Muscle of leg (tissue), 11 donors: ENCODE measurements around the gene BTG4. TPM values are rescaled to one million over a fixed set of nuclear protein-coding genes. Genes with fewer than 3 reads are reported as not detected.
A peak's percentile ranks its signal among the peaks of the same experiment; 100 is the strongest.

Experiments used
- DNase-seq: peaks from one replicate; pipeline ENCODE4 v3.0.0; 2013
- H3K27ac ChIP-seq: one replicate; pipeline ENCODE4 v1.5.1; 2013; ENCODE audit warnings: mild to moderate bottlenecking, low read length, control low read depth
- H3K27me3 ChIP-seq: one replicate; pipeline ENCODE4 v1.6.1; 2013; ENCODE audit warnings: low read length; ENCODE audit not compliant: control insufficient read depth, insufficient read depth
- H3K36me3 ChIP-seq: one replicate; pipeline ENCODE4 v1.6.1; 2013; ENCODE audit warnings: low read length; ENCODE audit not compliant: control insufficient read depth, insufficient read depth
- H3K4me1 ChIP-seq: one replicate; pipeline ENCODE4 v1.6.1; 2013; ENCODE audit warnings: low read length; ENCODE audit not compliant: control insufficient read depth, insufficient read depth
- H3K4me3 ChIP-seq: one replicate; pipeline ENCODE4 v1.5.1; 2013; ENCODE audit warnings: low read length, control low read depth
- H3K9me3 ChIP-seq: replicated peaks from 2 replicates; pipeline ENCODE4 v1.6.1; 2013; ENCODE audit warnings: low read depth, low read length; ENCODE audit not compliant: control insufficient read depth
- WGBS: methylation state at CpG from one replicate; pipeline ENCODE4 v1.1.5; 2013; ENCODE audit warnings: missing lambda C conversion rate; ENCODE audit not compliant: insufficient coverage; 5-methylcytosine and 5-hydroxymethylcytosine counted together
- polyA plus RNA-seq, 8 donors: library from polyadenylated mRNA; unstranded; fragments of 120-200 nt; gene quantifications; one replicate each; pipeline versions ENCODE4 v1.2.1 to v1.2.3, GENCODE V29; 2013; ENCODE audit warnings: inconsistent platforms in 1 of 8, low replicate concordance in 1 of 8; ENCODE audit not compliant: insufficient read length in 8 of 8, insufficient read depth in 1 of 8
- total RNA-seq: library from RNA; stranded (reverse); fragments of 120-200 nt; gene quantifications from one replicate; pipeline ENCODE4 v1.2.4, GENCODE V29; 2013

Gene BTG4
- total and polyA plus RNA-seq, 9 donors: not detected

DNA sequence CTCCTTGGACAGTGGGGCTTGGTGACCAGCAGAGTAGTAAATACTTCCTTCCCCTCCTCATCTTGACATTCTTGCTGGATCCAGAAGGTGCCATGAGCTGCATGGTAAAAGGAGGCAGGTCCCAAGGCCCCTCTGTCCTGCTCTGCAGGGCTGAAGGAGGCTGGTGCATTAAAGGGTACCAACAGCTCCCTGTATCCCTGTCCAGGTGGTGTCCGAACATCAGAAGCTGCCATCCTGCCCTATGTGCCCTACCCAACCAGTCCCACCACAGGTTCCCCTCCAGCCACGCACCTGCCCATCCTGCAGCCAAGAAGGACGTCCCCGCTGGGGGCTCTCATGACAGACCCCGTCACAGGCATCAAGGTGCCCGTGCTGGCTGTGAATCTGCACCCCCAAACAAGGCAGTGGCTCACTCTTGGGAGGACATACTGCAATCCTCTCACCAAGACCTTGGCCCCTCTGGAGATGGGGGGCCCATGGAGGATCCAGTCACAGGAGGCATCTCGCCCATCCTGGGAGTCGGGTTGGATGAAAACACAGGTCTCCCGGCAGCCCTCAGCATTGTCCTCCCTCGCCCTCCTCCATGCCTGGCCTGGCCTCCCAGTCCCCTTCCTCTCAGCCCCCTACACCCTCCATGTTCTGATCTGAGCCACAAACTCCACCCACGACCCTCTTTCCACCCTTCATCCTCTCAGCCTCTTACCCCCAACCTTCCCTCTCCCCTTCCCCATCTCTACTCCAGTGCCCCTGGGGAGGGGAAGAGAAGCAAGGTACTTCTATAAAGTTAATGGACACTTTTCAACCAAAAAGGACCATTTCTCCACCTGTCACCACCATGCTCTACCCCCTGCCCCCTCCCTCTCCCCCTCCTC lies 55.1 kb downstream of the BTG4 start:
- Histone ChIP-seq H3K36me3 (no peaks in the 10 kb centered on the region), H3K27me3 (peaks cover 11% of the 10 kb centered on the region), H3K27ac (no peak overlapping the region), H3K4me3 (no peak overlapping the region), H3K9me3 (no peaks in the 10 kb centered on the region), H3K4me1 (peaks cover 5% of the 10 kb centered on the region)
- no peak for DNase-seq
- WGBS: 94% methylated on average over 10 of the region's 11 CpGs

- Histone ChIP-seq H3K9me3 (no peaks in the 10 kb centered on the region), H3K4me1 (peaks cover 5% of the 10 kb centered on the region), H3K27me3 (peaks cover 11% of the 10 kb centered on the region), H3K4me3 (no peak overlapping the region), H3K27ac (no peak overlapping the region), H3K36me3 (no peaks in the 10 kb centered on the region)
- no peak for DNase-seq
- 91% methylated on average over 12 of the region's 16 CpGs for WGBS
These were observed 55.9 kb downstream of the BTG4 start for GRCh38 chr11:111456086-111456858.

DNA sequence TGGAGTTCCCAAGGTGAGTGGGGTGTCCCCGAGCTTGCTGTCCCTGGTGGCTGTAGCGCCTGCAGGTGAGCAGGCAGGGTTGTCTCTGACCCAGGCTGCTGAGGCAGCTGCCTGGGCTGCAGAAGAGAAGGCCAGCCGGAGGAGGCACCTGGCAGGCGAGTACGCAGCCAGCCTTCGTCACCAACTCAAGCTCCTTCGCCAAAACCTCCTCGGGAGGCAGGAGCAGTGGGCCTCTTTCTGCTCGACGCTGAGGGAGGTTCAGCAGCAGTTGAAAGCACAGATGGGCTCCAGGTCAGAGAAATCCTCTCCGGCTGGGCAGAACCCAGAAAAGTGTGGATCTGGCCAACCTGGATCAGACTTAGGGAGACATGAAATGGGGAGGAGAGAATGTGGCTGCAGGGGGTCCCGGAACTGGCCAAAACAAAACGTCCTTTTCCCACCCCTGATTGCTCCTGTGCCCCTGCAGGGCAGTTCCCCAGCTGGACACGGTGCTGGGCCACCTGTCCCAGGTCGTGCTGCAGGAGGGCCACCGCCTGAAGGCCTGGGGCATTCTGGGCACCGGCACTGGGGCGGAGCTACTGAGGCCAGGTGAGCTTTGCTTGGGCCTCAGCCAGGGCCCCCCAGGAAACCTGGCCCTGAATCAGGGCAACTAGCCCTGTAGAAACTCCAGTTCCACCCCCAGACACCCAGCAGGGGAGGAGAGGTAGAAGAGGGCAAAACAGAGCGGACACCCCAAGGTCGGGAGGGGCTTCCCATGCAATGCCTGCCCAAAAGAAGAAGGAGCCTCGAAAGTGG lies 56.7 kb downstream of the BTG4 start:
- H3K36me3 ChIP-seq: no peaks in the 10 kb centered on the region
- H3K4me1 ChIP-seq: peaks cover 2% of the 10 kb centered on the region
- H3K27me3 ChIP-seq: peaks cover 11% of the 10 kb centered on the region
- no peak overlapping the region for H3K4me3 ChIP-seq
- DNase-seq: no peak
- no peaks in the 10 kb centered on the region for H3K9me3 ChIP-seq
- WGBS: 57% methylated on average over 17 of the region's 21 CpGs
- no peak overlapping the region for H3K27ac ChIP-seq

- peaks cover 4% of the 10 kb centered on the region for H3K4me1 ChIP-seq
- H3K27ac ChIP-seq: no peak overlapping the region
- 21% methylated on average over 8 of the region's 11 CpGs for WGBS
- H3K36me3 ChIP-seq: no peaks in the 10 kb centered on the region
- peak; percentile 38 for DNase-seq
- no peaks in the 10 kb centered on the region for H3K9me3 ChIP-seq
- peaks cover 7% of the 10 kb centered on the region for H3K27me3 ChIP-seq
- no peak overlapping the region for H3K4me3 ChIP-seq
These were observed 57.5 kb downstream of the BTG4 start for GRCh38 chr11:111454561-111455192.

DNA sequence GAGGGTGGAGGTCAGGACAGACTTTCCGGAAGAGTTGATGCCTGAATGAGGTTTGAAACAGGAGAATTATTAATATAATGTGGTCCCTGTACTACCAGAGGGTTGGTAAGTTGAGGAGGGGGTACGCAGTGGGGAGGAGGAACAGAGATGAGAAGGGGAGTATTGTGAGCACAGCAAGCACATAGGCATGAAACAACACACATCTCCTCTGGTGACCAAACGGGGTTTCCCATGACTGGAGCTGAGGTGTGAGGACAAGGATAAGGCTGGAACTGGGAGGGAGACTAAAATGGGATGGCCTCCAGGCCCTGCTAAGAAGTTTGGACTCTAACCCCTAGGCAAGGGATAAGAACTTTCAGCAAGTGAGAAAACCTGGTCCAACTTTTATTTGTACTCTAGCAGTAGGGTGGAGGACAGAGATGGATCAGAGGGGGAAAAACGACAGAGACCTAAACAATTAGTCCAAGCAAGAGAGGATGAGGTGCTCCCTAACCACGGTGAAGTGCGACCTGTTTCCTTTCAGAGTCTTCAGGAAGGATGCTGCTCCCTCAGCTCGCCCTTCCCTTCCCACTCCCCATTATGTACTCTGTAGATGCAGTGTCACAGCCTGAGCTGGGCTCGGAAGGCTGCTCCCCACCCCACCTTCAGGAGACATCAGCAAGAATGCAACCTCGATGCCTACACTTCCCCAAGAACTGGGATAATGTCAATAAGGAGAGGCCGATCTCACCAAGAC lies 59.2 kb downstream of the BTG4 start:
- peaks cover 7% of the 10 kb centered on the region for H3K27me3 ChIP-seq
- H3K27ac ChIP-seq: no peak overlapping the region
- H3K4me1 ChIP-seq: peaks cover 18% of the 10 kb centered on the region
- WGBS: 70% methylated on average over 1 of the region's 10 CpGs
- H3K9me3 ChIP-seq: no peaks in the 10 kb centered on the region
- no peak for DNase-seq
- H3K4me3 ChIP-seq: no peak overlapping the region
- no peaks in the 10 kb centered on the region for H3K36me3 ChIP-seq

DNA sequence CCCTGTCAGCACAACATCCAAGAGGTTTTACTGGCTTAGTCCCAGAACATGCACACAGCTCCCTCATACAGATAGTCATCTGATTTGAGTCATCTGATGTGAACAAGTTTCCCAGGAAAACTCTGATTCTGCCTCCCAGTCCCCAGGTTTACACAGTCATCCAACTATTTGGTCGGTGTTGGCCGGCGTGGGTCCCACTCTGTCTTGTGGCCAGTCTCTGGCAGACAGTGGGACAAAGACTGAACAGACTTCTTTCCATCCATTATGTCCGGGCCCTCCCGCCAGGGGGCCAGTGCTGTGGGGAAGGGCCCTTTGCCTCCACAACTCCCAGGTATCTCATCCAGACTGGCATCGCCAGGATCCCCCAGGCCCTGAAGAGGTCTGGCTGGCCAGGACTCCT lies 60.0 kb downstream of the BTG4 start:
- H3K36me3 ChIP-seq: no peaks in the 10 kb centered on the region
- peaks cover 25% of the 10 kb centered on the region for H3K4me1 ChIP-seq
- no peak for DNase-seq
- WGBS: 83% methylated on average over 5 of the region's 6 CpGs
- H3K27ac ChIP-seq: no peak overlapping the region
- no peak overlapping the region for H3K4me3 ChIP-seq
- no peaks in the 10 kb centered on the region for H3K9me3 ChIP-seq
- peaks cover 7% of the 10 kb centered on the region for H3K27me3 ChIP-seq

DNA sequence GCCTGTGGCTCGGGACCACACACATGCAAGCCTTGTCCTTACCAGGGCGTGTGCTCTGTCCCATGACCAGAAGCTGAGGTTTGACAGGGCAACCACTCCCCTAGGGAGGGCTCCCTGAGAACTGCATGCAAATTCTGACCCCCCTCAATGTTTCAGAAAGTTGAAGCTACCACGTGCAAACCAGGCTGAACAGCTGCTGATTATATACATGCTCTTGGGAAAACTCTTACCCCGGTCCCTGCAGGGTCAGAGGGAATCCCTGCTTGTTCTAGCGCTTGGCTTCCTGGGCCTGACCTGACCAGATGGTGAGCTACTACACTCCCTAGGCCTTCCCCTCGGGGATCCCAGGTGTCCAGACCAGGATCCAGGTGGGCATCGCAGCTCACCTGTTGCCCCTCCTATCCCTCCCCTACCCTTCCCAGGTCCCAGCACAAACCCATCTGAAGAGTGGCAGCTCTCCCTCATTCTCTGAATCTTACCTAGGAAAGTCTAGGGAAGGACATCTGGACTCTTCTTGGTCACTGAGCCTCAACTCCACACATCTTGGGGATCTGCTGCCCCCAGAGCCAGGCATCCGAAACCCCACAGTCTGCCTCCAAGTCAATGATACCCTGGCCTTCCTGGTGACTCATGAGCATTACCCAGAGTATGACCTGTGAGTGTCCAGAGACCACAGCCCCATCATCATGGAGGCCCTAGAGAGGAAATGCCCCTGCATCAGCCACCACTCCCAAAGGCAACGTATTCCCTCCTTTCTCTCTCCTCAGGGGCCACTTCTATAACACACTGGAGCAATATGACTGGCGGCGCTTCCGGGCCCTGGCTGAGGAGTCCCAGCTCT lies 61.5 kb downstream of the BTG4 start:
- Histone ChIP-seq H3K4me3 (no peak overlapping the region), H3K4me1 (peaks cover 31% of the 10 kb centered on the region), H3K9me3 (no peaks in the 10 kb centered on the region), H3K27ac (no peak overlapping the region), H3K27me3 (peaks cover 4% of the 10 kb centered on the region), H3K36me3 (no peaks in the 10 kb centered on the region)
- 80% methylated on average over 12 of the region's 12 CpGs for WGBS
- no peak for DNase-seq

DNA sequence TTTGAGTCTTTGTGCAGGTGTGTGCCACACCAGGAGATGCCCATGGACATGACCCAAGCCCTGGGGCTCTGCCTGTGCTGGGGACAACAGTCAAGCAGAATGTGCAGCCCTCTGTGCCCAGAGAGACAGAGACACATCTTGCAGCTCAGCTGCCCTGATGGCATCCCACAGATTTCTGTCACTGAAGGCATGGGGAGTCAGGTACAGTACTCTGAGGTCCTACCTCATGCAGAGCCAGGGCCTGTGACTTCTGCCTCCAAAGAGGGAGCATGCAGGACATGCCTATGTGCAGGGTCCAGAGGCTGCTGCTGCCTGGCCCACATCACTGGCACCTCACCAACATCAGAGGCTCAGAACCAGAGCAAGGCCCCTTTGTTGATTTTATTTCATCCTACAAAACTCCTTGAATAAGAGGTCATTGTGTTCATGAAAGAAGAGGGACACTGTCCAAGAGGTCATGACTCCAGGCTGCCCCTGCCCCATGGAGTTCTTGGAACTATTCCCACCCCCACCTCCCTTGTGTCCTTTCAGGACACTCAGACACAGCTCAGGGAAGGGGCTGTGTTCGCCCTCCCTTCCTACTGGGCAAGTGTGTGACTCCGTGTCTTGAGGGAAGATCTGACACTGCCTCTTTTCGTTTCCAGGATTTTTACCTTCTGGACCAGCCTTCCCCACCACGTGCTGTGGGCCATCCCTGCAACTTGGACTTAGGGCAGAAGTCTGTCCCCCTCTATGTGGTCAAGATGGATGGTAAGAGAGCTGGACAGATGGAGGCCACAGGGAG lies 62.3 kb downstream of the BTG4 start:
- 92% methylated on average over 2 of the region's 4 CpGs for WGBS
- no peak overlapping the region for H3K27ac ChIP-seq
- no peak overlapping the region for H3K4me3 ChIP-seq
- peaks cover 35% of the 10 kb centered on the region for H3K4me1 ChIP-seq
- no peak for DNase-seq
- H3K27me3 ChIP-seq: peaks cover 1% of the 10 kb centered on the region
- H3K36me3 ChIP-seq: no peaks in the 10 kb centered on the region
- H3K9me3 ChIP-seq: no peaks in the 10 kb centered on the region
